HG03095 (cell line): ENCODE results near the gene PROM1.
A peak's percentile ranks its signal among the peaks of the same experiment; 100 is the strongest.

ENCODE experiments used
- ATAC-seq: cut with Tn5 transposase; IDR thresholded peaks from one replicate; pipeline ENCODE4 v1.9.1; 2021; ENCODE audit warnings: moderate library complexity; ENCODE audit not compliant: unreplicated experiment

Gene PROM1

DNA sequence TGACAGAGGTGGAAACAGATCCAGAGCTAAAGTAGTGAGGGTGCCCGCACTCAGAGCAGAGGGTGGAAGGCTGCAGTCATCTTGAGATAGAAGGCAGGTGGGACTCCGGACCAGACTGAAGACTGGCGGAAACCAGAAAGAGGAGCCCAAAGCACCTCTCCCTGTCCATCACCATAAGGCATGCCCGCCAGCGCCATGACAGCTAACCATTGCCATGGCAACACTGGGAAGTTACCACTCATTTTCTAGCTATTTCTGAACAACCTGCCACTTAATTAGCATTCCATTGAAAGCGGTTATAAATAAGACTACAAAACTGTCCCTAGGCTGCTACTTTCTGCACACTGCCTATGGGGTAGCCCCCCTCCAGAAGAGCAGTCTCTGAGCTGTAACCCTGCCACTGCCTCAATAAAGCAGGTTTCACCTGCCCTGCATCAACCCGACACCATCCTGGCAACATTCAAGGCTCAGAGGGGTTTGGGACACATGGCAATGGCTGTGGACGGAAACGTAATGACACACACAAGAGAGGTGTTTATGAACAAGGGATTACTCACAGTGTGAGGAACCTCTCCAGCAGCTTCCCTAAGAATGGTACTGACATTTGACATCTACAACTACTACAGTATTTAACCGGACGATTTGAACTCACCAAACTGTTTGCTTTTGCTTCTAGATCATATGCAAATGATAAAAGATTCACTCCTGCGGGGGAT lies 93.1 kb downstream of the PROM1 start:
- ATAC-seq, result no peak

- ATAC-seq, result no peak
Measured at GRCh38 chr4:15989424-15989823, 94.4 kb downstream of the PROM1 start.

GRCh38 chr4:15988222-15988621 lies 95.6 kb downstream of the PROM1 start:
- ATAC-seq, result no peak

GRCh38 chr4:15986907-15987306 lies 96.9 kb downstream of the PROM1 start:
- ATAC-seq, result no peak

- no peak for ATAC-seq
Measured at GRCh38 chr4:15983610-15984009, 100.2 kb downstream of the PROM1 start.

- ATAC-seq, result no peak
Measured at GRCh38 chr4:15982842-15983524, 100.8 kb downstream of the PROM1 start.

DNA sequence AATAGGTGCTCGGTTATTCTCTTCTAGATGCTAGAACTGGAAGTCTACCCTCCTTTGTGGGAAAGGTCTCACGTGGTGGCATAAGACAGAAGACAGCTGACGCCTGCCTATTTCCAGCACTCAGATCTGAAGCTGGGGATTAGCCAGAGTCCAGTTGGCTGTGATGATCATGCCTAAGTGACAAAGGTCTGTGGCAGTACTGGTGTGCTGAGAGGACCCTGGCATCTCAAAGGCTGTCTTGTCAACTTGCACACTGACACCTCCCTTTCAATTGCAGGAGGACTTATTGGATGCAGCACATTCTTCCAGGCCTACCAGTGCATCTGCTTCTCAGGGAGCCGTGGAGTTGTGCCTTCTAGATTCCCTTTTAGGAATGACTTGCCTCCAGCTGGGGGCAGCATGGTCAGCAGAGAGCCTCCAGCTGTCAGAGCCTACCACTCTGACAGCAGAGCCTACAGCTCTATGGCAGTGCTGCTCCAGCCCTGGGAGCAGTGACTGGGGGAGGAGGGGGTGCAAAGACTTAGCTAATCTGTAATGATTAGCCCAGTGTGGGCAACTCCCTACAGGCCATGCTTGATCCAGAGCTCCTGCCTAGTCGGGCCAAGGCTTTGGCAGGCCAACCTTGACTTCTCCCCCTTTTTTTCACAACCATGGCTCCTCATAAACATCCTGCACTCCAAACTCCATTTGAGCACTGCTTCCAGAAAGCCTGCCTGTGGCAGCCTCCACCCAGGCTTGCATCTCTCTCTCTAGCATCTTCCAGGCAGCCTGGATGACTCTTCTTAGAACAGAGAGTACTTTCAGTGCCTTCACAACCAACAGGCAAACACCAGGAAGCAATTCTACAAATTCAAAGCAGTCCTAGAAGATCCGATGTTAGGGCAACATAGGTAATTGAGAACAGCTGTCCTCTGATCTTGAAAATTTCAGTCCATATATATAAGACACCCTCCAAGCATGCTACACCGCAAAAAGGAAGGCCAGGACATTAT lies 107.1 kb downstream of the PROM1 start:
- ATAC-seq, result no peak

DNA sequence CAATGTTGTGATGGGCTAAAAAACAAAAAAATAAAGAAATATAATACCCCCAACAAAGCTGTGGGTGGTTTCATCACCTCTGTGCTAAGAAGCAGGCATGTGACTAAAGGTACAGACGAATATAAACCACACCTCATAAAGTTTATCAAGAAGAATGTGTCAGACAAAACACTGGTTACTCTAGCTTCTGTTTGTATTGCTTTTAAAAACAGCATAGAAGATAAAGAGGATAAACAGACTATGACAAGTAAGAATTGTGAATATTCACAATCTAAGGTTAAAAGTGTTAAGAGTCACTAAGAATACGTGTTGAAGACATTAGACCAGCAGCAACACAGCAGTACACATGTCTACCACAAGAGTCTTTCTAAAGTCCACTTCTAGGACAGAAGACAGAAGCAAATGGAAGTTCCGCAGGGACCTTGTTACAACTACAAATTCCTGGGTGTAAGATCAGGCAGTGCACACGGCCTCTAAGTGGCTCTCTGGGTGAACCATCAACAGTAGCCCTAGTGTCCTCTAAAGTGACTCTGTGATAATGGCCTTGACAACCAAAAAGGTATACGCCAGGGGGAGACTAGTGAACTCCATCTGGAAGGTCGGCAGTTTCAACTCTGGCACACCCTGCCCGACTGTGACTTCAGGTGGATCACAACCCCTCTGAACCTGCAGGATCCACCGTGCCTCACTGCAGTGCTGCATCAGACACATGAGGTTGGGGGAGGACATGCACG lies 112.6 kb downstream of the PROM1 start:
- no peak for ATAC-seq

- no peak for ATAC-seq
Measured at GRCh38 chr4:15968551-15969300, 115.1 kb downstream of the PROM1 start.

GRCh38 chr4:15965325-15965724 lies 118.5 kb downstream of the PROM1 start:
- no peak for ATAC-seq

DNA sequence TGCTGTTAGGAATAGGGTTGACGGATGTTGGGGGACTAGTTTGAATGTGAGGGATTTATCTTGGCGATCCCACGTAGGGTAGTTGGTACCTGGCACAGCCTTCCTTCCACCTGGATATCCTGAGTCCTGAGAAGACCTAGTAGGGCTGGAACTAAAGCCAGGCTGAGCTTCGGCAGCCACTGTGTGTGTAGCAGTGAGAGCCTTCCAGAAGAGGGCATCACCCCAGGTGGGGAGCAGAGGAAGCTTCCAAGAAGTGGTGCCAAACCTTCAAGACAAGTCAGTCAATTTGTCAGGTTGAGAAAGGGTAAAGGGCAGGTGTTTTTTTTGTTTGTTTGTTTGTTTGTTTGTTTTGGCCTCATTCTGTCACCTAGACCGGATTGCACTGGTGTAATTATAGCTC lies 119.7 kb downstream of the PROM1 start:
- no peak for ATAC-seq

DNA sequence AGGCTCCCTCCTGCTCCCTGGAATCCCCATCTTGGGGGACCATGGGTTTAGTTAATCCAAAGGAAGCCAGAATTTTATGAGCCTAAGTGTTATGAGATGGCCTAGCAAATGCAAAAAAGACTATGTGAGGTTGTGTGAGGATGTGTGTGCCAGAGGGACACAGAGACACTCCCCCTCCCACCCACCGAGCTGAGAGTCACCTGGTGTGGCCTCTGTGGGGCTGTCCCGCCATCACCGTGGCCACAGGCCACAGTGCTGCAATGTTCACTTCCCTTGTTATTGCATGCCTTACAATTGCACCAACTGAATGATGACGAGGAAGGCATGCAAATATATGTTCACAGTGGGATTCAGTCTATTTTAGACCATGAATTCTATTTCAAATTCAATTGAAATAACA lies 120.2 kb downstream of the PROM1 start:
- ATAC-seq, result peak; percentile 91

DNA sequence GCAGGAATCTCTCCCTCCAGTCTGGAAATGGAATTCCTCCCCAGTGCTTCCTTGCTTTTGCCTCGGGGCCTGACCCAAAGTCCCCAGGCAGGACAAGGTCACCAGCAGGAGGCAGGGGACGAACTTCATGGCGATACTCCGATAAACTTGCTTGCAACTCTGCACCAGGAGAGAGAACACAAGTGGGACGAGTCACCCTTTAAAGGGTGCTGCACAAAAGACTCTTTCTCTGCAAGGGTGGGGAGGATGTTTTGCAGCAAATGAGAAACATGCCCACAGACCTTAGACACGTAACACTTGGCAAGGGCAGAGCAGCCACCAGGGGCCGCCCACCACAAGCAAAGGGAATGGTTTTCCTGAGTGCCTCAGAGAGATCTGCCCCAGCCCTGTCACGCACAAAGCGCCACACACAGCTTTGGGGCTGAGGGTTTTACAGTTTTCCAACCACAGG lies 120.8 kb downstream of the PROM1 start, which contains the start of gene FGFBP2:
Gene FGFBP2, minus strand, starts transcription at position 175 of the 451 bp plus-strand sequence. Its CDS starts 46 bp downstream, at position 129.
- peak; percentile 38 for ATAC-seq

GRCh38 chr4:15961781-15962510 lies 121.9 kb downstream of the PROM1 start:
- no peak for ATAC-seq

DNA sequence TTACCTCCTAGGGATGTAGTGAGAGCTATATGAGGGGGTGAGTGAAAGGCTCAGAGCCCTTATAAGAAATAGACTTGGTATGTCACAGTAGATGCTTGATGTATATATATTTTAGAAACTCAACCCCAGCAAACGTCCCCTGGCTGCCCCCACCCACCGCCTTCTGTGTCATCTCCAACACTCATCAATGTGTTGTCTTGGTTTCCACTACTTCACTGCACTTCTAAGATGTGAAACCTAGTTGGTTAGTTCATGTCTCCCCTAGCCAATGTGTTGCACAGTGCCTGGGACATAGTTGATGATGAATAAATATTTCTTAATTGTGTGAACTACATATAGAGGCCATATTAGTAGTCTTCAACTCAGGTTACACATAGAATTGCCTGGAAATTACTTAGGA lies 125.3 kb downstream of the PROM1 start:
- ATAC-seq, result no peak

DNA sequence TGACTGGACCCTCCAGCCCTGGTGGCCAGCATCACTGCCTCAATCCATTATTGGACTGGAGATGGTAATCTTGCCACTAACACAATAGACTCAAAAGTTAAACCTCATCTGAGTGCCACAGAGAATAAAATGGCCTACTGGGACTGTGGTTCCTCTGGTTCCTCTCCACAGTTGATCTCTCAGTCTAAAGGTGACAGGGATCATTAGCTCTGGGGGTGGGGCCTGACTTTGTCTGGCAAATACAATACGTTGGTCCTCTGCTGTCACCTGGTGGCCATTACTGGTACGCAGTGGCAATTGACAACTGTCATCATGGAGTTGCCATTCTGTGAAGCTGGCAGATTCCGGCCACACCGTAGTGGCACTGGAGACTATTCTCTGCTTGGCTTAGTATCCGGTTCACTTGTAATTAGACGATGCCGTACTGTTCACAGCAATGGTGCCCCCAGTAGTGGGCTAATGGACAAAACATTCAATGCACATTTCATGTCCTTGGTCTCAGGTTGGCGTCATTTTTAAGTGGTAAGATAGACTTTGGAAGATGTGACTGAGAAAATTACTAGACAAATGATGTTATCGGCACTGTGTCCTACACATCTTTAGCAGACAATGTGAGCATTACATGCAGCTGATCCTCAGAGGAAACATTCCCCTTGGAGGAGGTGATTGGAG lies 127.5 kb downstream of the PROM1 start:
- ATAC-seq, result peak; percentile 86

GRCh38 chr4:15955670-15956069 lies 128.2 kb downstream of the PROM1 start:
- ATAC-seq, result no peak

DNA sequence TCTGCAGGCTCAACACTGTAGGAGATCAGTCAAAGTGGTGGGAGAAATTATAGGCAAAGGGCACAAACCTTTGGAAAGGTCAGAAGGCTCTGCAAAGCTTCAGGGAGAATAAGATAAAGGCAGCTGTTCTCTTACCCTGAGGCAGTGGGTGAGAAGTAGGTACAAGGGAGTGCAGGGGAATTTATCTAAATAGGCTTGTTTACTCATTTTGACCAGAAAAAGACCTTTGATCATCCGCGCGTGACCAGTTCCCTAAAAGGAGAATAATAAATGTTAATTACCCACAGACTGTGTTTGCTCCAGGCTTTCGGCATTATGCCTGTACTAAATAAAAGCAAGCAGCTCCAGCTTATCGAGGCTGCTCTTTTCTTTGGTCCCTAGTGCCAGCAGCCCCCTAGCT lies 130.2 kb downstream of the PROM1 start:
- no peak for ATAC-seq

GRCh38 chr4:15951781-15952180 lies 132.0 kb downstream of the PROM1 start:
- ATAC-seq, result no peak
